Amniotic epithelial cell (primary cell): Measurements from ENCODE around the gene PDZD11.
"Not testable (repeated sequence)": the region's sequence is repeated elsewhere in the genome, so short reads cannot be mapped to it uniquely, and the experiment has no call there.

Experiments
- DNase-seq: peaks from one replicate; pipeline ENCODE4 v3.0.0-alpha.2; 2010; ENCODE audit warnings: low read depth

The PDZD11 gene

DNA sequence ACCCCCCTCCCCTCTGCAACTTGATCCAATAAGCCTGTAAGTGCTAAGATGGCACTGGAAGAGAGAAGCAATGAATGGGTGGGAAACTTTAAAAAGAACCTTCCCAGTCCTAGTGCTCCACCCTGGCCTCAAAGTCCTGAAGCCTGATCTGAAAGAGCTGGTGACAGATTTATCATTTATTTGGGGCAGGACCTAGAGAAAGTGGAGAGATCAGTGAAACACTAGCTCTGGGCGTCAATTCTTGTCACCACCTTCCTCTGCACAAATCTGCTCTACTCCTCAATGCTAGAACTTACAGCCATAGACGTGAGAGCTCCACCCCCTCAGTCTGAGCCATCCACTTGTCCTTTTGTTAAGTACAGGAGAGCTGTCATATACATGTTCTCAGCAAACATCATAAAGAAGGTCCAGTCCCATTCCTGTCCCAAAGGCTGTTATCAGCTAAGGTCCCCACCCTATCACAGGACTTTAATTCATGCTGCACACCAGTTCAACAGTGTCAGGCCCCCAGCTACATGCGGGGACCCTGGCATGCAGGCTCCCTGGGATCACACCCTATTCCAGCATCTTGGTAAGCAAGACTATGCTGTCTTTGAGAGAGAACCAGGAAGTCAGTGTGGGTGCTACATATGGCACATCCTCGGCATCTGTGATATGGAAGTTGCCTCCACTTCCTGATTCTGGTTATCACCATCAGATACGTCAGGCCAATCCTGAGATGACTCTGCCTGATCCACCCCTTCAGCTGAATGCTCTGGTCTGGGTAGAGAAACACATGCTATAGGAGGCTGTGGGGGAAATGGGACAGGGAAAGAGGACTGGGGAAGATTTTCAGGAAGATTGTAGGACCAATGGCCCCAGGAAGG, 32.1 kb downstream of the PDZD11 start:
- DNase-seq: no peak

DNA sequence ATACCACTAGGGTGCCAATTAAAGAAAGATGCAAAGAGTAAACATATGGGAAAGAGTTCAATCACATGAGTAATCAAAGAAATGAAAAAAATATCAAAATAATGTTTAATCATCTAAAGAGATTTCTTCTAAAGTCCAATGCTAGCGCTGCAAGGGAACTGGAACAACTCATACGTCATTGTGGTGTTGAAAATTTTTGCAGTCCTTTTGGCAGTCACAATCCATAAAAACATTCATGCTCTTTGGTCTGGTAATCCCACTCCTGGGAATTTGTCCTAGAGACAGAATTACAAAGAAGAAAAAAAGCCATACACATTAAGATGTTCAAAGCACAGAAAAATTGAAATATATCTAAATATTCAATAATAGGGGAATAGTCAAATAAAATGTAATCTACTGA, 34.3 kb downstream of the PDZD11 start:
- DNase-seq: no peak

DNA sequence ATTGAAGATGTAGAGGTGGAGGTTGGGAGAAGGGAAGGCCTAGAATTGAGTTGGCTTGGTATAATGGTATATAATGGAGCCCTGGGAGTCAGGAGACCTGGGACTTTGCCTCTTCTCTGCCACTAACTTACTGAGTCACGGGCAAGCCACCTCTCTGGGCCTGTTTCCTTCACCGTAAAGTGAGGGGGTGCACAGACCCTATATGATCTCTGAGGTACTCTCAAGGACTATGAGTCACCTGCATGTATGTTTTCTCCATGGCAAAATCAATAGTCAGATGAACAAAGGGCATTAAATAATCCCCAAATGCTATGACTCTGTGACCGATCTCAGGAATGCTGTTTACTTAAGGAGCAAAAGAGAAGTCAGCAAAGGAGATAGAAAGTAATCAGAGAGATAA, 34.8 kb downstream of the PDZD11 start:
- DNase-seq: no peak

DNA sequence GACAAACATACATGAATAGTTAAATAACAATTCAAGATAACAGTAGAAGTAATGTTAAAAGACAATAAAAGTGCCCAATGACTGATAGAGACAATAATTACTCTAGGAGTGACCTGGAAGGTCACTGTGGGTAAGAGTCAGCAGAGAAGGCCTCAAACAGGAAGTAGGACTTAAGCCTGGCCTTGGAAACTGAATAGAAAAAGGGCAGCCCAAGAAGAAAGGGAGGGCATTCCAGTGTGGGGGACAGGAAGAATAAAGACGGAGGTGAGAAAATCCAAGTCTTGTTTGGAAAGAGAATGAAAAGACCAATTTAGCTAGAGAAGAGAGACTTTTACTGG, 35.7 kb downstream of the PDZD11 start:
- no peak for DNase-seq

DNA sequence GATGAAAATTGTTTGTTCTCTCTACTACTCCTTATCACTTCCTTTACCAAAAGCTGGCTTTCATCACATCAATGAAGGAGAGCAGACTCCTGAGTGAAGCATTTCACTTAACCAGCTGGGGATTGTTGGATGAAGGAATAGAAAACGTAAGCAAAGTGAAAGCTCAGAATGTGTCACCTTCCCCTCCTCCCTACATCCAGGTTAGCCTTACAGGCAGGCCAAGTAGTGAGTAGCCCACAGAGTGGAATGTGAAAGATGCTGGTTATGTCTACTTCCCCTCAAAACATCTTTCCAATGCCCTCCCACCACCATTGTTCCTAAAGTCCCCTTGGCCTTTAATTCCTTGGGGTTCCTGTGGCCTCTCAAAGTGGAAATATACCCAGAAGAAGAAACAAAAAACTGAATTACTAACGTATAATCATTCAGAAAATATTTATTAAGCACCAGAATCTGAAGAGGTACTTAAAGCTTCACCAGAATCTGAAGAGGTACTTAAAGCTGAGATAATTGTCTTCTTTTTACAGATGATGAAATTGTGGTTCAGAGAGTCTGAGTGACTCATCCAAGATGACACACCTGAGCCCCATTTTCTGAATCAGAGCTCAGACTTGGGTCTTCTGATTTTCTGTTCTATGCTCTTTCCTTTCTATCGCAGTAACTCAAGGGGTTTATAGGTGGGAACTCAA, 36.2 kb downstream of the PDZD11 start:
- no peak for DNase-seq

DNA sequence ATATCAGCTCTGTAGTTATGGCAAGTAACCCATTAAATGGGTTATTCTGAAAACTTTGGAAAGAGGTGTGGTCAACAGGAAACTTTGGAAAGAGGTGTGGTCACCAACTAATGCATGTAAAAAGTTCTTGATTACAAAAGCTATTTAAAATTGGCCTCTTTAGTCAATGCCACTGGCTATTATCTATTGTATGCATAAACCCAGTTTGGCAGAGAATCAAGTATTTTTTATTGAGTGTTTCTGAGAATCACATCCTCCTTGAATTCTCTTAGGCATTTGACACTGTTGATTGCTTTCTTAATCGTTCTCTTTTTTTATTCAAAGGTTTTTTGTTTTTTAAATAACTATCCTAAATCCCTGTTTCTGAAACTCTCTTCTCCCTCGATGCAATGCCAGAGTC, 37.2 kb downstream of the PDZD11 start:
- no peak for DNase-seq

DNA sequence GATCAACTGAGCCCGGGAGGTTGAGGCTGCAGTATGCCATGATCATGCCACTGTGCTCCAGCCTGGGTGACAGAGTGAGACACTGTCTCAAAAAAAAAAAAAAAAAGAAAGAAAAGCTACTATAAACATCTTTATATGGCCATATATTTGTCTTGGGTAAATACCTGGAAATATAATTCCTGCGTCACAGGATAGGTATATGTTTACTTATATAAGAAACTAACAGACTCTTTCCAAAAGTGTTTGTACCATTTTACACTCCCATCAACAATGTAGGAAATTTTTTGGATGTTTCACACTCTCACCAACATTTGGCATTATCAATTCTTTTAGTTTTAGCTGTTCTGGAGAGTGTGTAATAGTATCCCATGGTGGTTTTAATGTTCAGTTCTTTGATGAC, 42.5 kb downstream of the PDZD11 start:
- DNase-seq: no peak

DNA sequence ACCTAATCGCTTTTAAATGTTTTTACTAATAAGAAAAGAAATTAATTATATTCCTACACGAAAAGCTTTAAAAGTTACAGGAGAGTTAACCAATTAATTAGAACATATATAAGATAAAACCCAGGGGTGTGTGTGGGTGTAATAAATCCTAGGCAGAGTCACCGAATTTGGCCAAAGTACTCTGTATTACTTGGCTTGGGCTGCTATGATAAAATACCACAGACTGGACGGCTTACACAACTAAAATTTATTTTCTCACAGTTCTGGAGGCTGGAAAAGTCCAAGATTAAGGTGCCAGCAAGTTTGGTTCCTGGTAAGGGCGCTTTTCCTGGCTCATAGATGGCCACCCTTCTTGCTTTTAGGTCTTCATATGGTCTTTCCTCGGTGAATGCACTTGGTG, 44.8 kb downstream of the PDZD11 start:
- no peak for DNase-seq

DNA sequence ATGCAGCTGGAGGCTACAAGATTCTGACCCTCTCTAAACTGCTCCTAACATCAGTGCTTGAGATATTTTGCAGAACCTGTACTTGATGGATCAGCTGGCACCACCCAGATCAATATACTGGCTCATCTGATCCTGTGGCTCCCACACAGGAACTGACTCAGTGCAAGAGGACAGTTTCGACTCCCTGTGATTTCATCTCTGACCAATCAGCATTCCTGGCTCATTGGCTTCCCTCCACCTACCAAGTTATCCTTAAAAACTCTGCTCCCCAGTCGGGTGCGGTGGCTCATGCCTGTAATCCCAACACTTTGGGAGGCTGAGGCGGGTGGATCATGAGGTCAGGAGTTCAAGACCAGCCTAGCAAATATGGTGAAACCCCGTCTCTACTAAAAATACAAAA, 46.1 kb downstream of the PDZD11 start:
- DNase-seq: not testable (repeated sequence)

DNA sequence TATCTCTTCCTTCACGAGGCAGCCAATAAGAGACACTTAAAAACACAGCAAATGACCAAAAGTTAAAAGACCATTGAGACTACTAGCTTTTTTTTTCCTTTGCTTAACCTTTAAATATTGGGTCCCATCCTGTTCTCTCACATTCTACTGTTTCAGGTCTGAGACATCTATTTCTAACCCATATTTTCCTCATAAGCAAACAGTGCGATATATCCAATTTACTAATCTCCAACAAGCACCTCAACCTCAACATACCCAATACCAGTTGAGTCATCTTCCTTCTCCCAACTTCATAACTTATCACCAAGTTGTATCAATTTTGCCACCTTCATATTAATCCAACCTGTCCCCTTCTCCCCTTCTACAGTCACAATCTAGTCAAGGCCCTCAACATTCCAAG, 48.2 kb downstream of the PDZD11 start:
- no peak for DNase-seq

DNA sequence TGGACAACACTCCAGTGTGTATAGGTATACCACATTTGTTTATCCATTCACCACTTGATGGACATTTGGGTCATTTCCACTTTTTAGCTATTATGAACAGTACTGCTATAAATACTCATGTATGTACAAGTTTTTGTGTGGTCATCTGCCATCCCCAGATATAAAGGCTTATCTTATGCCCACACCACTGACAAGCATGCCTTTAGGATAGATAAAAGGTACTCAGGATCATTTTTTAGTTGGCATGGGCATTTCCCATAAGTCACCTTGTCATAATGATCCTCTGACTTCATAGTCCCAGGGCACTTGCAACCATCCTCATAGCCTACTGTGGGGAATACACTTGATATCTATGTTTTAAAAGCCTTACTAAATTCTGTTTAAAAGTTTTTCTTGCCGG, 49.0 kb downstream of the PDZD11 start:
- DNase-seq: no peak
